Breast epithelium (tissue), 4 donors: Measurements from ENCODE around the gene FBXL19. TPM values are rescaled to one million over a fixed set of nuclear protein-coding genes. Genes with fewer than 3 reads are reported as not detected.

ENCODE experiments used
- DNase-seq, 2 donors: peaks; one replicate each; pipeline ENCODE4 v3.0.0-alpha.2; 2019; ENCODE audit warnings: low spot score in 2 of 2
- H3K27ac ChIP-seq, 2 donors: fragments of 200-600 bp; sonication (generic) in 1 of 2; one replicate each; pipeline ENCODE4 v1.5.1; 2016 to 2019; ENCODE audit warnings: mild to moderate bottlenecking in 1 of 2
- H3K27me3 ChIP-seq, 2 donors: fragments of 200-600 bp; sonication (generic) in 1 of 2; one replicate each; pipeline versions ENCODE4 v1.5.1 to v1.6.0; 2017 to 2019; ENCODE audit warnings: control low read depth in 1 of 2, mild to moderate bottlenecking in 1 of 2
- H3K36me3 ChIP-seq: fragments of 200-600 bp; one replicate; pipeline ENCODE4 v1.5.1; 2019
- H3K4me1 ChIP-seq, 2 donors: fragments of 200-600 bp; sonication (generic); one replicate each; pipeline ENCODE4 v1.5.1; 2016 to 2019; ENCODE audit warnings: control low read depth in 1 of 2
- H3K4me3 ChIP-seq, 3 donors: fragments of 200-600 bp; sonication (generic); 1 replicate in 2 of 3; 2 replicates in 1 of 3; pipeline ENCODE4 v1.5.1; 2016 to 2019; ENCODE audit warnings: mild to moderate bottlenecking in 3 of 3, moderate library complexity in 2 of 3
- H3K9me3 ChIP-seq, 2 donors: fragments of 200-600 bp; sonication (generic) in 1 of 2; one replicate each; pipeline ENCODE4 v1.5.1; 2016 to 2019; ENCODE audit warnings: control low read depth in 1 of 2
- CTCF ChIP-seq, 3 donors: fragments of 450-650 bp; IDR thresholded peaks; one replicate each; pipeline ENCODE4 v1.5.1; 2016 to 2017; ENCODE audit warnings: antibody characterized with exemption in 3 of 3, mild to moderate bottlenecking in 3 of 3, moderate library complexity in 3 of 3
- POLR2A ChIP-seq: fragments of 450-650 bp; IDR thresholded peaks from one replicate; pipeline ENCODE4 v1.6.1; 2016; ENCODE audit warnings: antibody characterized with exemption, mild to moderate bottlenecking, moderate library complexity
- POLR2AphosphoS5 ChIP-seq, 3 donors: sonication (generic); formaldehyde crosslinking; IDR thresholded peaks; one replicate each; pipeline ENCODE4 v1.6.1; 2017; ENCODE audit warnings: antibody characterized with exemption in 3 of 3
- intact Hi-C: fragments of 100-400 bp; cut with DNase I; formaldehyde crosslinking; loops from one replicate; pipeline ENCODE4 v1.15.1; 2023; ENCODE audit warnings: low total_unique reads
- total RNA-seq, 3 donors: library from RNA; depleted of rRNA; stranded (reverse); fragments of >200 nt; gene quantifications; one replicate each; pipeline ENCODE4 v1.1.0, GENCODE V29; 2016

The FBXL19 gene
- total RNA-seq, 3 donors from 2014 or later = 4.5 to 12.7 (median 9.2) TPM

- Histone ChIP-seq H3K27me3 (no peaks in the 10 kb centered on the region), H3K9me3 (no peaks in the 10 kb centered on the region), H3K27ac (peak overlapping the region; percentile 98 to 99), H3K4me3 (peak overlapping the region; percentile 79 to 82 (median 81)), H3K4me1 (peaks cover 0 to 3% of the 10 kb centered on the region in 2 donors), H3K36me3 (no peaks in the 10 kb centered on the region)
- intact Hi-C loops = no loop called here
- no peak for DNase-seq
- TF ChIP-seq POLR2AphosphoS5 (IDR thresholded peaks at IDR 0.05) (no peak), POLR2A (no peak), CTCF (IDR thresholded peaks at IDR 0.05) (no peak)
Observed at GRCh38 chr16:30893417-30893743, 30.0 kb upstream of the FBXL19 start.

DNA sequence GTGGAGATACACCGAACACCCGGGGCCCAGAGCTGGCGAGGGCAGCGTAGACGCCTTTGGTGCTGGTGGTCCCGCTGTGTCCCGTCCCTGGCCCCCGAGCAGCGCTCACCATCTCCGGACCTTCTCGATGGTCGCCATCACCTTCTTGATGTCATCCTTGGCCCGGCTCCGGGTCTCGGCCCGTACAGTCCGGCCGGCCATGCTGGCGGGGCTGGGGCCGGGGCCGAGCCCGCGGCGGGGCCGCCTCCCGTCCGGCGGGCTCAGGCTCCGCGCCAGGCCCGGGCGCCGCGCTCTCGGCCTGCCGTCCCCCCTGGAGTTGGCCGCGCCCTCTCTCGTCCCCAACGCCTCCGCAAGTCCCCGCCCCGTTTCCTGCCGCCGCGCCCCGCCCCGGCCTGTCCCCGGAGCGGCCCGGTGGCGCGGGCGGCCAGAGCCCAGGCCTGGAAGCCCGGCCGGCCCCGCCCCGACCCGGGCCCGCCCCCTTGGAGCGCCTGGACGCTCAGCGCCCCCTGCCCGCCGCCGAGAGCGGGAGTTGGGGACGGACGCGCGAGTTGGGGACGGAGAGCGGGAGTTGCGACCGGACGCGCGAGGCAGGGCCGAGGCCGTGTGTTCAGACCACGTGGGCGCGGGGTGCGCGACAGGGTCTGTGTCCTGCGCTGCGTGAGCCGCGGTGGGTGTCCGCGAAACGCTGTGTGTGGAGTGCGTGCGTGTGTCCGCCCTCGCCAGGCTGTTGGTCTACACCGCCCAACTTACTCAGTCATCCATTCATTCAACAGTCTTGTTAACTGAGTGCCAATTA lies 29.4 kb upstream of the FBXL19 start, which contains the start of gene BCL7C:
Gene BCL7C (minus strand): TSS at position 334 of the 796 bp plus-strand sequence. CDS start 133 bp downstream, at position 201.
- TF ChIP-seq POLR2A = no peak
- peak; percentile 29 to 46 (median 37) for TF ChIP-seq POLR2AphosphoS5 (IDR thresholded peaks at IDR 0.05)
- peak; percentile 11 to 20 (median 19) for TF ChIP-seq CTCF (IDR thresholded peaks at IDR 0.05)
- peak within 1 kb of the TSS; percentile 79 to 82 (median 81) for H3K4me3 ChIP-seq
- intact Hi-C loops = no loop called here
- peak; percentile 87 to 89 for DNase-seq
- no peaks in the 10 kb centered on the region for H3K36me3 ChIP-seq
- H3K27ac ChIP-seq = peak within 1 kb of the TSS; percentile 98 to 99
- H3K27me3 ChIP-seq = no peaks in the 10 kb centered on the region
- H3K9me3 ChIP-seq = no peaks in the 10 kb centered on the region
- H3K4me1 ChIP-seq = peaks cover 0 to 3% of the 10 kb centered on the region in 2 donors

GRCh38 chr16:30894540-30895368 lies 28.6 kb upstream of the FBXL19 start:
- Histone ChIP-seq H3K9me3 (no peaks in the 10 kb centered on the region), H3K27me3 (no peaks in the 10 kb centered on the region), H3K4me1 (peaks cover 0 to 3% of the 10 kb centered on the region in 2 donors), H3K4me3 (peak overlapping the region; percentile 79 to 82 (median 81)), H3K36me3 (no peaks in the 10 kb centered on the region), H3K27ac (peak overlapping the region; percentile 98 to 99)
- TF ChIP-seq CTCF (IDR thresholded peaks at IDR 0.05) (no peak), POLR2AphosphoS5 (IDR thresholded peaks at IDR 0.05) (no peak), POLR2A (no peak)
- no peak for DNase-seq
- intact Hi-C loops = no loop called here

- no peaks in the 10 kb centered on the region for H3K27me3 ChIP-seq
- H3K4me3 ChIP-seq = peak overlapping the region; percentile 56 to 76 (median 73)
- no peaks in the 10 kb centered on the region for H3K36me3 ChIP-seq
- H3K27ac ChIP-seq = peak overlapping the region; percentile 98 to 99
- intact Hi-C loops = no loop called here
- H3K9me3 ChIP-seq = no peaks in the 10 kb centered on the region
- no peak for DNase-seq
- peaks cover 0 to 3% of the 10 kb centered on the region in 2 donors for H3K4me1 ChIP-seq
- no peak for TF ChIP-seq CTCF (IDR thresholded peaks at IDR 0.05)
Observed at GRCh38 chr16:30895627-30896260, 27.6 kb upstream of the FBXL19 start.
